ENCODE measurements around the gene CLPTM1. TPM values are rescaled to one million over a fixed set of nuclear protein-coding genes. Genes with fewer than 3 reads are reported as not detected.

Gene CLPTM1
- total and polyA plus RNA-seq, 9 of the 15 experiments (the other 6 are each of a cell fraction or from before 2014, with no cell fraction given) = 0.37 to 96.0 (median 27.5) TPM

GRCh38 chr19:44943801-44944249, 11.4 kb upstream of the CLPTM1 start (continued):
- TF ChIP-seq PATZ1 (CRISPR knock-in tag; IDR thresholded peaks at IDR 0.05; ENCODE audit: borderline replicate concordance) = no peak; the same call in 1 of the 2 replicates
- TF ChIP-seq U2AF1 (optimal IDR thresholded peaks at IDR 0.05; ENCODE audit: low read depth, low read length) = no peak
- TF ChIP-seq BDP1 (IDR thresholded peaks at IDR 0.05; ENCODE audit: insufficient read depth, insufficient read length) = no peak
- peak; percentile 46; the same call in 1 of the 2 replicates for TF ChIP-seq DMBX1 (CRISPR knock-in tag; IDR thresholded peaks at IDR 0.05; ENCODE audit: borderline replicate concordance)
- no peak for TF ChIP-seq ZFP36 (IDR thresholded peaks at IDR 0.05; ENCODE audit: low read depth, low read length, partially characterized antibody)
- TF ChIP-seq ZNF57 (CRISPR knock-in tag; IDR thresholded peaks at IDR 0.05) = no peak
- no peak for TF ChIP-seq GMEB1 (CRISPR knock-in tag; IDR thresholded peaks at IDR 0.05)
- TF ChIP-seq TBL1XR1 (IDR thresholded peaks at IDR 0.05; ENCODE audit: low read length in 2 of 2) = peak in 1 of 2 experiments; percentile 57; a peak in 1 of 4 replicates
- no peak; the same call in 1 of the 2 replicates for TF ChIP-seq E2F5 (CRISPR knock-in tag; IDR thresholded peaks at IDR 0.05)
- TF ChIP-seq L3MBTL2 (IDR thresholded peaks at IDR 0.05) = peak; percentile 97
- no peak for TF ChIP-seq SIX5 (IDR thresholded peaks at IDR 0.05; ENCODE audit: borderline replicate concordance in 1 of 2, insufficient read depth in 1 of 2, low read depth in 1 of 2, low read length in 2 of 2)
- TF ChIP-seq ZNF124 (CRISPR knock-in tag; IDR thresholded peaks at IDR 0.05) = no peak
- TF ChIP-seq ZNF512 (tag; IDR thresholded peaks at IDR 0.05) = no peak
- TF ChIP-seq ZFX (CRISPR knock-in tag; IDR thresholded peaks at IDR 0.05) = no peak
- TF ChIP-seq YBX1 (IDR thresholded peaks at IDR 0.05) = no peak
- TF ChIP-seq ZNF76 (CRISPR knock-in tag; IDR thresholded peaks at IDR 0.05; ENCODE audit: borderline replicate concordance) = no peak
- no peak for TF ChIP-seq TRIM24 (IDR thresholded peaks at IDR 0.05)
- TF ChIP-seq POLR2G (IDR thresholded peaks at IDR 0.05; ENCODE audit: low read depth, low read length) = 0 out of 2 replicates have a peak, but pooled peaks have one; percentile 40
- TF ChIP-seq FOXJ2 (tag; IDR thresholded peaks at IDR 0.05) = no peak

All from K562 (cell line).